Measurements from ENCODE around the gene CACTIN. TPM values are rescaled to one million over a fixed set of nuclear protein-coding genes. Genes with fewer than 3 reads are reported as not detected.

The CACTIN gene
- total and polyA plus RNA-seq, 2 of the 4 experiments (the other 2 are of a cell fraction), result 10.8 to 19.5 TPM

DNA sequence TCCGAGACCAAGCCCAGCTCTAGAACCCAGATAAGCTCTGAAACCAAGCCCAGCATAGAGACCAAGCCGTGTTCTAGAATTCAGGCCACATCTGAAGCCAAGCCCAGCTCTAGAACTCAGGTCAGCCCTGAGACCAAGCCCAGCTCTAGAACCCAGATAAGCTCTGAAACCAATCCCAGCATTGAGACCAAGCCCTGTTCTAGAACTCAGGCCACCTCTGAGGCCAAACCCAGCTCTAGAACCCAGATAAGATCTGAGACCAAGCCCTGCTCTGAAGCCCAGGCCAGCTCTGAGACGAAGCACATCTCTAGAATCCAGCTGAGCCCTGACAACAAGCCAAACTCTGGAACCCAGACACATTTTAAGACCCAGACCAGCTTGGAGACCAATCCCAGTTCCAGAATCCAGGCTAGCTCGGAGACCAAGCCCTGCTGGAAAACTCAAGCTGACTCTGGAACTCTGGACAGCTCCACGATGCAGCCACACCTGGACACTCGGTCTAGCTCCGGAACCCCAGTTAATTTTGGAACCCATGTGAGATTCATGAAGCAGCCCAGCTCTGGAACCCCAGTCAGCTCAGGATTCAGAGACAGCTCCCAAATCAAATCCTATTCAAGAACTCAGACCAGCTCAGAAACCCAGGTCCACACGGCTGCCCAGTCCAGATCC lies 35.5 kb downstream of the CACTIN start:
- CTCF ChIA-PET, result interaction anchor here (0.6 kb wide), 1 partner anchor 206 kb away, joined by 3 read pairs; no protein-coding TSS in a partner anchor

More for the DNA sequence above, 35.5 kb downstream of the CACTIN start:
- no peak overlapping the region for H2AFZ ChIP-seq (replicated peaks; ENCODE audit: low read length, poor library complexity)
- intact Hi-C loops (cut with micrococcal nuclease), result no loop called here
- no peaks in the 10 kb centered on the region for H3K36me3 ChIP-seq (ENCODE audit: control insufficient read depth, insufficient read depth, low read length)
- H2BK5ac ChIP-seq (ENCODE audit: low read depth, low read length, poor library complexity, severe bottlenecking), result no peak overlapping the region
- no peak overlapping the region for H3K4ac ChIP-seq (ENCODE audit: low read depth, low read length)
- in situ Hi-C loops (cut with MboI; ENCODE audit: low sequenced_read_pairs), result no loop called here
- H4K20me1 ChIP-seq (ENCODE audit: insufficient read depth, low read length), result no peaks in the 10 kb centered on the region
- H2AK5ac ChIP-seq (ENCODE audit: low read depth, low read length), result no peak overlapping the region
- DNase-seq (no peak), ATAC-seq (ENCODE audit: low read depth) (no peak)
- H2BK20ac ChIP-seq (ENCODE audit: low read depth, low read length), result no peak overlapping the region
- no peak overlapping the region for H3K27ac ChIP-seq (ENCODE audit: insufficient read depth, low read length)
- dilution Hi-C loops (cut with HindIII; ENCODE audit: low sequenced_read_pairs, unreplicated experiment), result no loop called here
- TF ChIP-seq NFE2L2 (IDR thresholded peaks at IDR 0.05; ENCODE audit: low read depth, low read length) (no peak), RAD21 (IDR thresholded peaks at IDR 0.05; ENCODE audit: low read length) (no peak), MXI1 (IDR thresholded peaks at IDR 0.05; ENCODE audit: borderline replicate concordance, low read depth, low read length) (no peak), CEBPB (IDR thresholded peaks at IDR 0.05; ENCODE audit: low read depth, low read length) (no peak), CHD1 (IDR thresholded peaks at IDR 0.05; ENCODE audit: low read depth, low read length) (no peak), FOS (IDR thresholded peaks at IDR 0.05; ENCODE audit: low read depth, low read length) (no peak), RCOR1 (IDR thresholded peaks at IDR 0.05; ENCODE audit: insufficient replicate concordance, low read length) (no peak)
- TF ChIP-seq, protein P1, sequence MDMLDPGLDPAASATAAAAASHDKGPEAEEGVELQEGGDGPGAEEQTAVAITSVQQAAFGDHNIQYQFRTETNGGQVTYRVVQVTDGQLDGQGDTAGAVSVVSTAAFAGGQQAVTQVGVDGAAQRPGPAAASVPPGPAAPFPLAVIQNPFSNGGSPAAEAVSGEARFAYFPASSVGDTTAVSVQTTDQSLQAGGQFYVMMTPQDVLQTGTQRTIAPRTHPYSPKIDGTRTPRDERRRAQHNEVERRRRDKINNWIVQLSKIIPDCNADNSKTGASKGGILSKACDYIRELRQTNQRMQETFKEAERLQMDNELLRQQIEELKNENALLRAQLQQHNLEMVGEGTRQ (IDR thresholded peaks at IDR 0.05; ENCODE audit: low read depth, low read length), result no peak
- TF ChIP-seq, protein P2, sequence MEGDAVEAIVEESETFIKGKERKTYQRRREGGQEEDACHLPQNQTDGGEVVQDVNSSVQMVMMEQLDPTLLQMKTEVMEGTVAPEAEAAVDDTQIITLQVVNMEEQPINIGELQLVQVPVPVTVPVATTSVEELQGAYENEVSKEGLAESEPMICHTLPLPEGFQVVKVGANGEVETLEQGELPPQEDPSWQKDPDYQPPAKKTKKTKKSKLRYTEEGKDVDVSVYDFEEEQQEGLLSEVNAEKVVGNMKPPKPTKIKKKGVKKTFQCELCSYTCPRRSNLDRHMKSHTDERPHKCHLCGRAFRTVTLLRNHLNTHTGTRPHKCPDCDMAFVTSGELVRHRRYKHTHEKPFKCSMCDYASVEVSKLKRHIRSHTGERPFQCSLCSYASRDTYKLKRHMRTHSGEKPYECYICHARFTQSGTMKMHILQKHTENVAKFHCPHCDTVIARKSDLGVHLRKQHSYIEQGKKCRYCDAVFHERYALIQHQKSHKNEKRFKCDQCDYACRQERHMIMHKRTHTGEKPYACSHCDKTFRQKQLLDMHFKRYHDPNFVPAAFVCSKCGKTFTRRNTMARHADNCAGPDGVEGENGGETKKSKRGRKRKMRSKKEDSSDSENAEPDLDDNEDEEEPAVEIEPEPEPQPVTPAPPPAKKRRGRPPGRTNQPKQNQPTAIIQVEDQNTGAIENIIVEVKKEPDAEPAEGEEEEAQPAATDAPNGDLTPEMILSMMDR (conservative IDR thresholded peaks at IDR 0.05; ENCODE audit: low read depth, low read length), result no peak
- TF ChIP-seq, protein P3, sequence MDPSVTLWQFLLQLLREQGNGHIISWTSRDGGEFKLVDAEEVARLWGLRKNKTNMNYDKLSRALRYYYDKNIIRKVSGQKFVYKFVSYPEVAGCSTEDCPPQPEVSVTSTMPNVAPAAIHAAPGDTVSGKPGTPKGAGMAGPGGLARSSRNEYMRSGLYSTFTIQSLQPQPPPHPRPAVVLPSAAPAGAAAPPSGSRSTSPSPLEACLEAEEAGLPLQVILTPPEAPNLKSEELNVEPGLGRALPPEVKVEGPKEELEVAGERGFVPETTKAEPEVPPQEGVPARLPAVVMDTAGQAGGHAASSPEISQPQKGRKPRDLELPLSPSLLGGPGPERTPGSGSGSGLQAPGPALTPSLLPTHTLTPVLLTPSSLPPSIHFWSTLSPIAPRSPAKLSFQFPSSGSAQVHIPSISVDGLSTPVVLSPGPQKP (IDR thresholded peaks at IDR 0.05; ENCODE audit: borderline replicate concordance, low read depth, low read length), result no peak
- H3K14ac ChIP-seq (replicated peaks; ENCODE audit: low read depth, low read length), result no peak overlapping the region
- no TSS peak for BruUV-seq (replicated peaks)
- POLR2A ChIA-PET (ENCODE audit: unreplicated experiment), result no interaction called here
- H3K4me2 ChIP-seq (ENCODE audit: low read depth, low read length), result no peak overlapping the region
- WGBS, 2 experiments (ENCODE audit: extremely low coverage in 2 of 2, insufficient read length in 1 of 2), result 79% methylated on average over 6 of the region's 8 CpGs; no CpG with 5 or more reads in 1 of the 2 experiments
- H3K9ac ChIP-seq (ENCODE audit: low read depth, low read length), result no peak overlapping the region
- H3K18ac ChIP-seq (ENCODE audit: low read depth, low read length), result no peak overlapping the region
- peaks cover 4% of the 10 kb centered on the region; the same call in 1 of the 2 replicates for H3K27me3 ChIP-seq (ENCODE audit: control insufficient read depth, insufficient read depth, low read length)
- no peak overlapping the region for H2BK120ac ChIP-seq (ENCODE audit: low read depth, low read length)
- H4K8ac ChIP-seq (ENCODE audit: low read depth in 2 of 2, low read length in 2 of 2), result no peak overlapping the region
- H3K4me3 ChIP-seq (ENCODE audit: insufficient read depth, low read depth, low read length), result no peak overlapping the region
- no peak overlapping the region for H4K5ac ChIP-seq (ENCODE audit: low read depth, low read length)
- no peaks in the 10 kb centered on the region for H3K4me1 ChIP-seq (ENCODE audit: control insufficient read depth, insufficient read depth, low read length)
- no peak overlapping the region for H3K23ac ChIP-seq (ENCODE audit: low read depth, low read length)
- H3K9me1 ChIP-seq (ENCODE audit: insufficient read depth, low read length), result no peaks in the 10 kb centered on the region
- no peaks in the 10 kb centered on the region; the same call in 1 of the 2 replicates for H3K9me3 ChIP-seq (ENCODE audit: control insufficient read depth, insufficient read depth, low read length)
- no peak overlapping the region for H2BK15ac ChIP-seq (ENCODE audit: low read depth, low read length)
- H4K91ac ChIP-seq (ENCODE audit: insufficient read depth, low read depth, low read length), result no peak overlapping the region
- no peak overlapping the region for H3K56ac ChIP-seq (ENCODE audit: extremely low read depth, insufficient read depth, low read length)
- H3K79me1 ChIP-seq (ENCODE audit: low read depth in 1 of 2, low read length in 2 of 2), result no peaks in the 10 kb centered on the region
- no peak overlapping the region for H2AK9ac ChIP-seq (replicated peaks; ENCODE audit: low read depth, low read length, poor library complexity)

Data from IMR-90 (cell line).